GM12878 (cell line): ENCODE results near the gene AJUBA. TPM values are rescaled to one million over a fixed set of nuclear protein-coding genes. Genes with fewer than 3 reads are reported as not detected.
A peak's percentile ranks its signal among the peaks of the same experiment; 100 is the strongest.

ENCODE experiments used
- BACH1 ChIP-seq: fragments of 450-650 bp; IDR thresholded peaks from 2 replicates; pipeline ENCODE4 v1.6.1; 2017; ENCODE audit warnings: mild to moderate bottlenecking, borderline replicate concordance
- BCL11A ChIP-seq: IDR thresholded peaks from 2 replicates; pipeline ENCODE4 v1.6.1; 2011; ENCODE audit warnings: low read depth, low read length
- BHLHE40 ChIP-seq, 2 experiments: fragments of 450-650 bp in 1 of 2; IDR thresholded peaks; 2 replicates each; pipeline ENCODE4 v1.6.1; 2011 to 2017; ENCODE audit warnings: low read depth in 2 of 2, borderline replicate concordance in 1 of 2, improper control_type of control experiment in 1 of 2, low read length in 1 of 2, mild to moderate bottlenecking in 1 of 2
- CBFB ChIP-seq: IDR thresholded peaks from 2 replicates; pipeline ENCODE4 v1.6.1; 2016; ENCODE audit warnings: antibody characterized with exemption, low read depth
- MEF2B ChIP-seq: fragments of 450-650 bp; IDR thresholded peaks from 2 replicates; pipeline ENCODE4 v1.6.1; 2018; ENCODE audit warnings: mild to moderate bottlenecking, moderate library complexity; ENCODE audit not compliant: partially characterized antibody, poor library complexity, severe bottlenecking
- RELA ChIP-seq: fragments of 450-650 bp; IDR thresholded peaks from 2 replicates; pipeline ENCODE4 v1.8.0; 2014; ENCODE audit warnings: borderline replicate concordance; ENCODE audit not compliant: partially characterized antibody
- SIX5 ChIP-seq: IDR thresholded peaks from 2 replicates; pipeline ENCODE4 v1.6.1; 2011; ENCODE audit warnings: mild to moderate bottlenecking, low read depth, low read length, moderate library complexity; ENCODE audit not compliant: severe bottlenecking
- SMAD5 ChIP-seq: IDR thresholded peaks from 2 replicates; pipeline ENCODE4 v1.6.1; 2016; ENCODE audit warnings: antibody characterized with exemption, low read depth
- SP1 ChIP-seq: IDR thresholded peaks from one replicate; pipeline ENCODE4 v1.6.1; 2011; ENCODE audit warnings: low read depth, low read length
- SPI1 ChIP-seq: IDR thresholded peaks from 2 replicates; pipeline ENCODE4 v1.6.1; 2011; ENCODE audit warnings: low read depth, mild to moderate bottlenecking, low read length, moderate library complexity, borderline replicate concordance; ENCODE audit not compliant: insufficient read depth
- SREBF1 ChIP-seq: IDR thresholded peaks from 2 replicates; pipeline ENCODE4 v1.6.1; 2012; ENCODE audit warnings: mild to moderate bottlenecking, low read length
- STAT3 ChIP-seq: IDR thresholded peaks from 2 replicates; pipeline ENCODE4 v1.6.1; 2011; ENCODE audit warnings: low read depth, low read length, improper control_type of control experiment
- SUZ12 ChIP-seq: fragments of 200-600 bp; sonication (generic); IDR thresholded peaks from one replicate; pipeline ENCODE4 v1.6.1; 2018; ENCODE audit warnings: antibody characterized with exemption, mild to moderate bottlenecking; ENCODE audit not compliant: unreplicated experiment
- YBX1 ChIP-seq: fragments of 450-650 bp; IDR thresholded peaks from 2 replicates; pipeline ENCODE4 v1.6.1; 2016; ENCODE audit warnings: antibody characterized with exemption
- polyA plus RNA-seq, 11 experiments: library from polyadenylated mRNA; depleted of rRNA in 4 of 11; unstranded in 6 of 11; stranded (reverse) in 5 of 11; fragments of >200 nt; fragmentation: Nextera tagmentation in 4 of 11; fragmentation: Illumina TruSeq in 1 of 11; extraction: Ambion mirVana in 4 of 11; extraction: Trizol in 1 of 11; gene quantifications; 1 replicate in 1 of 11; 2 replicates in 10 of 11; pipeline versions ENCODE4 v1.2.1 to v1.2.3, GENCODE V29; 2011 to 2016; ENCODE audit warnings: inconsistent platforms in 2 of 11, missing spikeins in 2 of 11, low read depth in 1 of 11
- total RNA-seq, 4 experiments: library from RNA; depleted of rRNA in 3 of 4; stranded (reverse); fragments of >200 nt in 3 of 4; fragmentation: Illumina TruSeq in 1 of 4; extraction: Trizol in 1 of 4; gene quantifications; 2 replicates each; pipeline versions ENCODE4 v1.2.1 to v1.2.3, GENCODE V29; 2013 to 2021
- TF ChIP-seq, protein P1 (sequence below): IDR thresholded peaks from 2 replicates; pipeline ENCODE4 v1.6.1; 2011; ENCODE audit warnings: borderline replicate concordance, low read depth, mild to moderate bottlenecking, moderate library complexity, low read length; ENCODE audit not compliant: insufficient read depth, poor library complexity, severe bottlenecking
- TF ChIP-seq, protein P2 (sequence below): fragments of 450-650 bp; IDR thresholded peaks from 2 replicates; pipeline ENCODE4 v1.6.1; 2017; ENCODE audit warnings: mild to moderate bottlenecking, moderate library complexity
- TF ChIP-seq, protein P3 (sequence below): IDR thresholded peaks from 2 replicates; pipeline ENCODE4 v1.6.1; 2012; ENCODE audit warnings: low read length, inconsistent platforms
- TF ChIP-seq, protein P4 (sequence below): fragments of 450-650 bp; IDR thresholded peaks from 2 replicates; pipeline ENCODE4 v1.6.1; 2017; ENCODE audit warnings: mild to moderate bottlenecking, moderate library complexity

AJUBA gene
- total and polyA plus RNA-seq, 10 of the 15 experiments (the other 5 are each of a cell fraction or from before 2014, with no cell fraction given) = 0.03 to 18.1 (median 0.36) TPM; not detected in 1

DNA sequence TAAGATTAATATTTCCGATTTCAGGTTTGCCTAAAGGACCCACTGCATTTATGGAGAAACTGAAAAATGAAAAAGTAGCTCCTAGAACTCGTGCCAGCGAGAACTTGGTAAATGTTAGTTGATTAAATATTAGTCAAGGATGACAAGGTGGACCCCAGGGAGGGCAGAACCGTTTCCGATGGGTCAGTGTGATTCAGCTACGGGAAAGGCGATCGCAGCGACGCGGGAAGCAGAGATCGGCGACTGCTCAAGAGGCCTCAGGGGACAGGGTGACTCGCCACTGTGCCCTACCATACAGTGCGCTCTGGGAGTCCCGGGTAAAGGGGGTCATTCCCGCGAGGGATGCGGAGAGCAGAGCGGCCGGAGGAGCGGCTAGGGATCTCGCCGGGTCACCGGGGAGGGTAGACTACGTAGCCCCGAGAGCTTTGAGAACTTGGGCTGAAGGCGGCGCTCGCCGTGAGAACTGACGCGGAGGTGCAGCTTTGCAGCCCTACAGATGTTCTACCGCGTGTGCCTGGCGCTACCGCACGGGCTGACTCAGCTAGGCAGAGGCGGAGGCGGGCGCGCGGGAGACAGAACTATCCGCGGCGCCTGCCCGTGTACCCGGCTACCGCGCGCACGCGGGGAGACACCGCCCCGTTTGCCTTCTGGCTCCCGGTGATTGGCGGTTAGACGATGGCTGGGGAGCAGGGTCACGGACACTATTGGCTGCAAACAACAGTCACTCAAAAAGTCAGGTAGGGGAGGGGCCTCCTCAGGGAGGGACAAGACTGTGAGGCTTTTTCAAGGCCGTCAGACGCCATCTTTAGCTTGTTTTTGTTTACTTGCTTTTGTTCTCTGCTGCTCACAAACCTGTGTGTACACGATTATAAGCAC lies 24.4 kb upstream of the AJUBA start (continued):
- no peak for TF ChIP-seq YBX1
- TF ChIP-seq STAT3 = no peak
- no peak for TF ChIP-seq BCL11A
- peak; percentile 84 to 95; a peak in 3 of 4 replicates for TF ChIP-seq BHLHE40 (IDR thresholded peaks at IDR 0.05; ENCODE audit: borderline replicate concordance in 1 of 2, low read depth in 2 of 2, low read length in 1 of 2)
- no peak for TF ChIP-seq SREBF1
- peak; percentile 92 for TF ChIP-seq BACH1
- TF ChIP-seq MEF2B = peak; percentile 75
- no peak for TF ChIP-seq SIX5
- TF ChIP-seq, protein P1, sequence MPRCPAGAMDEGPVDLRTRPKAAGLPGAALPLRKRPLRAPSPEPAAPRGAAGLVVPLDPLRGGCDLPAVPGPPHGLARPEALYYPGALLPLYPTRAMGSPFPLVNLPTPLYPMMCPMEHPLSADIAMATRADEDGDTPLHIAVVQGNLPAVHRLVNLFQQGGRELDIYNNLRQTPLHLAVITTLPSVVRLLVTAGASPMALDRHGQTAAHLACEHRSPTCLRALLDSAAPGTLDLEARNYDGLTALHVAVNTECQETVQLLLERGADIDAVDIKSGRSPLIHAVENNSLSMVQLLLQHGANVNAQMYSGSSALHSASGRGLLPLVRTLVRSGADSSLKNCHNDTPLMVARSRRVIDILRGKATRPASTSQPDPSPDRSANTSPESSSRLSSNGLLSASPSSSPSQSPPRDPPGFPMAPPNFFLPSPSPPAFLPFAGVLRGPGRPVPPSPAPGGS = peak; percentile 17
- TF ChIP-seq RELA = no peak
- TF ChIP-seq, protein P2, sequence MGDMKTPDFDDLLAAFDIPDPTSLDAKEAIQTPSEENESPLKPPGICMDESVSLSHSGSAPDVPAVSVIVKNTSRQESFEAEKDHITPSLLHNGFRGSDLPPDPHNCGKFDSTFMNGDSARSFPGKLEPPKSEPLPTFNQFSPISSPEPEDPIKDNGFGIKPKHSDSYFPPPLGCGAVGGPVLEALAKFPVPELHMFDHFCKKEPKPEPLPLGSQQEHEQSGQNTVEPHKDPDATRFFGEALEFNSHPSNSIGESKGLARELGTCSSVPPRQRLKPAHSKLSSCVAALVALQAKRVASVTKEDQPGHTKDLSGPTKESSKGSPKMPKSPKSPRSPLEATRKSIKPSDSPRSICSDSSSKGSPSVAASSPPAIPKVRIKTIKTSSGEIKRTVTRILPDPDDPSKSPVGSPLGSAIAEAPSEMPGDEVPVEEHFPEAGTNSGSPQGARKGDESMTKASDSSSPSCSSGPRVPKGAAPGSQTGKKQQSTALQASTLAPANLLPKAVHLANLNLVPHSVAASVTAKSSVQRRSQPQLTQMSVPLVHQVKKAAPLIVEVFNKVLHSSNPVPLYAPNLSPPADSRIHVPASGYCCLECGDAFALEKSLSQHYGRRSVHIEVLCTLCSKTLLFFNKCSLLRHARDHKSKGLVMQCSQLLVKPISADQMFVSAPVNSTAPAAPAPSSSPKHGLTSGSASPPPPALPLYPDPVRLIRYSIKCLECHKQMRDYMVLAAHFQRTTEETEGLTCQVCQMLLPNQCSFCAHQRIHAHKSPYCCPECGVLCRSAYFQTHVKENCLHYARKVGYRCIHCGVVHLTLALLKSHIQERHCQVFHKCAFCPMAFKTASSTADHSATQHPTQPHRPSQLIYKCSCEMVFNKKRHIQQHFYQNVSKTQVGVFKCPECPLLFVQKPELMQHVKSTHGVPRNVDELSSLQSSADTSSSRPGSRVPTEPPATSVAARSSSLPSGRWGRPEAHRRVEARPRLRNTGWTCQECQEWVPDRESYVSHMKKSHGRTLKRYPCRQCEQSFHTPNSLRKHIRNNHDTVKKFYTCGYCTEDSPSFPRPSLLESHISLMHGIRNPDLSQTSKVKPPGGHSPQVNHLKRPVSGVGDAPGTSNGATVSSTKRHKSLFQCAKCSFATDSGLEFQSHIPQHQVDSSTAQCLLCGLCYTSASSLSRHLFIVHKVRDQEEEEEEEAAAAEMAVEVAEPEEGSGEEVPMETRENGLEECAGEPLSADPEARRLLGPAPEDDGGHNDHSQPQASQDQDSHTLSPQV = no peak
- peak; percentile 78; the same call in 1 of the 2 replicates for TF ChIP-seq SMAD5
- no peak for TF ChIP-seq SUZ12
- TF ChIP-seq, protein P3, sequence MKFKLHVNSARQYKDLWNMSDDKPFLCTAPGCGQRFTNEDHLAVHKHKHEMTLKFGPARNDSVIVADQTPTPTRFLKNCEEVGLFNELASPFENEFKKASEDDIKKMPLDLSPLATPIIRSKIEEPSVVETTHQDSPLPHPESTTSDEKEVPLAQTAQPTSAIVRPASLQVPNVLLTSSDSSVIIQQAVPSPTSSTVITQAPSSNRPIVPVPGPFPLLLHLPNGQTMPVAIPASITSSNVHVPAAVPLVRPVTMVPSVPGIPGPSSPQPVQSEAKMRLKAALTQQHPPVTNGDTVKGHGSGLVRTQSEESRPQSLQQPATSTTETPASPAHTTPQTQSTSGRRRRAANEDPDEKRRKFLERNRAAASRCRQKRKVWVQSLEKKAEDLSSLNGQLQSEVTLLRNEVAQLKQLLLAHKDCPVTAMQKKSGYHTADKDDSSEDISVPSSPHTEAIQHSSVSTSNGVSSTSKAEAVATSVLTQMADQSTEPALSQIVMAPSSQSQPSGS = no peak
- TF ChIP-seq SP1 = peak; percentile 96
- TF ChIP-seq, protein P4, sequence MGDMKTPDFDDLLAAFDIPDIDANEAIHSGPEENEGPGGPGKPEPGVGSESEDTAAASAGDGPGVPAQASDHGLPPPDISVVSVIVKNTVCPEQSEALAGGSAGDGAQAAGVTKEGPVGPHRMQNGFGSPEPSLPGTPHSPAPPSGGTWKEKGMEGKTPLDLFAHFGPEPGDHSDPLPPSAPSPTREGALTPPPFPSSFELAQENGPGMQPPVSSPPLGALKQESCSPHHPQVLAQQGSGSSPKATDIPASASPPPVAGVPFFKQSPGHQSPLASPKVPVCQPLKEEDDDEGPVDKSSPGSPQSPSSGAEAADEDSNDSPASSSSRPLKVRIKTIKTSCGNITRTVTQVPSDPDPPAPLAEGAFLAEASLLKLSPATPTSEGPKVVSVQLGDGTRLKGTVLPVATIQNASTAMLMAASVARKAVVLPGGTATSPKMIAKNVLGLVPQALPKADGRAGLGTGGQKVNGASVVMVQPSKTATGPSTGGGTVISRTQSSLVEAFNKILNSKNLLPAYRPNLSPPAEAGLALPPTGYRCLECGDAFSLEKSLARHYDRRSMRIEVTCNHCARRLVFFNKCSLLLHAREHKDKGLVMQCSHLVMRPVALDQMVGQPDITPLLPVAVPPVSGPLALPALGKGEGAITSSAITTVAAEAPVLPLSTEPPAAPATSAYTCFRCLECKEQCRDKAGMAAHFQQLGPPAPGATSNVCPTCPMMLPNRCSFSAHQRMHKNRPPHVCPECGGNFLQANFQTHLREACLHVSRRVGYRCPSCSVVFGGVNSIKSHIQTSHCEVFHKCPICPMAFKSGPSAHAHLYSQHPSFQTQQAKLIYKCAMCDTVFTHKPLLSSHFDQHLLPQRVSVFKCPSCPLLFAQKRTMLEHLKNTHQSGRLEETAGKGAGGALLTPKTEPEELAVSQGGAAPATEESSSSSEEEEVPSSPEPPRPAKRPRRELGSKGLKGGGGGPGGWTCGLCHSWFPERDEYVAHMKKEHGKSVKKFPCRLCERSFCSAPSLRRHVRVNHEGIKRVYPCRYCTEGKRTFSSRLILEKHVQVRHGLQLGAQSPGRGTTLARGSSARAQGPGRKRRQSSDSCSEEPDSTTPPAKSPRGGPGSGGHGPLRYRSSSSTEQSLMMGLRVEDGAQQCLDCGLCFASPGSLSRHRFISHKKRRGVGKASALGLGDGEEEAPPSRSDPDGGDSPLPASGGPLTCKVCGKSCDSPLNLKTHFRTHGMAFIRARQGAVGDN = peak; percentile 69
- no peak for TF ChIP-seq SPI1
- TF ChIP-seq CBFB = no peak
